ENCODE results near the gene FRMD4A.

Gene FRMD4A

DNA sequence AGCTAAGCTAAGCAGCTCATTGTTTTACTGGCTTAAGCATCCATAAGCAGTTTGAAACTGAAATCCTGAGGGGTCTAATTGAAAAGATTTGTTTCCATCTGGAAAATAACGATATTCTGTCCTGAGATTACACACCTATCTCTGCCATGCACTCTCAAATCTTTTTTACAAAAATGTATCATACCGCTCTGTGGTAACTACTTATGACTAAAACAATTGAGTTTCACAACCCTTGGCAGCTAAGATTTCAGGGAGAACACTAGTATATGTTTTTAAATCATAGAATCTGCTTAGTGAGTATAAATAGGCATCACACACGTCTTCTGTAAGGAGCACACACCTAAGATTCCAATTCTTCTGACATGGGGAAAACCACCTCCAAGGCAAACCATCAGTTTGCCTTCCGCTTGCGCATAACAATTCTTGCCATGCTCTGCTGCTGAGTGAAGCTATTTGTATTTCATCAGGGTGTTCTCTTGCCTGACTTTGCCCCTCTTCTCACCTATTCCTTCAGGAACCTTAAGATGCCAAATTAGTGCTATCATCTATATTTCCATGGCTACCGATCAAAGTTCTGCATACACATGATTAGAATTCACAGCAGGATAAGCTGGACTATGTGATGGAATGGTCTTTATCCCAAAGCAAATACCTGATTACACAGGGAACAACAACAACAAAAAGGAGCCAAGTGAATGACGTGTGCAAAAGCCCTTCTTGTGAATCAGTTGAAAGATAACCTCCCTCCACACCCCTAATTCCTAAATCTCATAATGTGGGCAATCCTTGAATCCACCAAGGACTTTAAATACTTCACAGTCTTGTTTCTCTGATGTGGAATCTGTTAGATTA is 703.0 kb downstream of the FRMD4A start:
- TF ChIP-seq EZH2 (IDR thresholded peaks at IDR 0.05; ENCODE audit: borderline replicate concordance, low read depth, low read length, severe bottlenecking) = no peak
- TF ChIP-seq, protein P1, sequence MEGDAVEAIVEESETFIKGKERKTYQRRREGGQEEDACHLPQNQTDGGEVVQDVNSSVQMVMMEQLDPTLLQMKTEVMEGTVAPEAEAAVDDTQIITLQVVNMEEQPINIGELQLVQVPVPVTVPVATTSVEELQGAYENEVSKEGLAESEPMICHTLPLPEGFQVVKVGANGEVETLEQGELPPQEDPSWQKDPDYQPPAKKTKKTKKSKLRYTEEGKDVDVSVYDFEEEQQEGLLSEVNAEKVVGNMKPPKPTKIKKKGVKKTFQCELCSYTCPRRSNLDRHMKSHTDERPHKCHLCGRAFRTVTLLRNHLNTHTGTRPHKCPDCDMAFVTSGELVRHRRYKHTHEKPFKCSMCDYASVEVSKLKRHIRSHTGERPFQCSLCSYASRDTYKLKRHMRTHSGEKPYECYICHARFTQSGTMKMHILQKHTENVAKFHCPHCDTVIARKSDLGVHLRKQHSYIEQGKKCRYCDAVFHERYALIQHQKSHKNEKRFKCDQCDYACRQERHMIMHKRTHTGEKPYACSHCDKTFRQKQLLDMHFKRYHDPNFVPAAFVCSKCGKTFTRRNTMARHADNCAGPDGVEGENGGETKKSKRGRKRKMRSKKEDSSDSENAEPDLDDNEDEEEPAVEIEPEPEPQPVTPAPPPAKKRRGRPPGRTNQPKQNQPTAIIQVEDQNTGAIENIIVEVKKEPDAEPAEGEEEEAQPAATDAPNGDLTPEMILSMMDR (IDR thresholded peaks at IDR 0.05; ENCODE audit: borderline replicate concordance, extremely low read depth, low read length, poor library complexity, severe bottlenecking) = no peak
- no peaks in the 10 kb centered on the region for H3K9me3 ChIP-seq (ENCODE audit: insufficient read depth, low read length, severe bottlenecking)
- no peaks in the 10 kb centered on the region for H3K27me3 ChIP-seq (ENCODE audit: insufficient read depth, low read length, poor library complexity)
- ATAC-seq (ENCODE audit: insufficient read depth, low read depth) (no peak), DNase-seq (no peak)
- no peak overlapping the region for H3K27ac ChIP-seq (ENCODE audit: low read length)
- no peaks in the 10 kb centered on the region for H4K20me1 ChIP-seq (ENCODE audit: insufficient read depth, low read length)
- H3K36me3 ChIP-seq (ENCODE audit: insufficient read depth, low read length) = peaks cover 35% of the 10 kb centered on the region
- no peaks in the 10 kb centered on the region for H3K79me2 ChIP-seq (ENCODE audit: insufficient read depth, low read length)
- no peak overlapping the region for H3K4me2 ChIP-seq (ENCODE audit: insufficient read depth, low read length)
- H3K4me3 ChIP-seq (ENCODE audit: low read depth in 1 of 2, low read length in 2 of 2) = no peak overlapping the region
- no peaks in the 10 kb centered on the region for H3K4me1 ChIP-seq (ENCODE audit: insufficient read depth, low read length)
- no peak overlapping the region for H3K9ac ChIP-seq (ENCODE audit: low read depth, low read length)
- no peak overlapping the region for H2AFZ ChIP-seq (ENCODE audit: low read depth, low read length)

DNA sequence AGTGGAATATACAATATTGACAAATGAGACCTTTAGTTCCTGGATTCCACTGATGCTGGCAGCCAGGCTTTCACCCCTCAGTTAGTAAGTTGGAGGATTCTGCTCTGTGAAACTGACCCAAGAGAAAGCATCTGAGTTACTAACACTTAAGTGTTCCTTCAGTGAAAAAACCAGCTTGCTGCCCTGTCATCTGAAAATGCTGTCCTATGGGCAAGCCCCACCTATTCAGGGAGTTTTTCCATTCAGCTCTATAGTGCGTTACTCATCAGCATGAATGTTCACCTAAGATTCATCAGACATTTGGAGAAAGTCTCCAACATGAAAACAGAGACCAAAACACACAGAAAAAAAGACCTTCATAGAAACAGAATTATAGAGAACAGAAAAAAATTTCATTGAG is 706.1 kb downstream of the FRMD4A start:
- Histone ChIP-seq H3K9me3 (ENCODE audit: insufficient read depth, low read length, severe bottlenecking) (no peaks in the 10 kb centered on the region), H3K27ac (ENCODE audit: low read length) (no peak overlapping the region), H3K4me1 (ENCODE audit: insufficient read depth, low read length) (no peaks in the 10 kb centered on the region), H3K9ac (ENCODE audit: low read depth, low read length) (no peak overlapping the region), H3K36me3 (ENCODE audit: insufficient read depth, low read length) (peaks cover 27% of the 10 kb centered on the region; the same call in 1 of the 2 replicates), H3K4me3 (ENCODE audit: low read depth in 1 of 2, low read length in 2 of 2) (no peak overlapping the region), H3K27me3 (ENCODE audit: insufficient read depth, low read length, poor library complexity) (no peaks in the 10 kb centered on the region), H3K4me2 (ENCODE audit: insufficient read depth, low read length) (no peak overlapping the region), H3K79me2 (ENCODE audit: insufficient read depth, low read length) (no peaks in the 10 kb centered on the region), H2AFZ (ENCODE audit: low read depth, low read length) (no peak overlapping the region), H4K20me1 (ENCODE audit: insufficient read depth, low read length) (no peaks in the 10 kb centered on the region)
- no peak for ATAC-seq (ENCODE audit: insufficient read depth, low read depth)
- TF ChIP-seq EZH2 (IDR thresholded peaks at IDR 0.05; ENCODE audit: borderline replicate concordance, low read depth, low read length, severe bottlenecking) = no peak
- TF ChIP-seq, protein P1 (IDR thresholded peaks at IDR 0.05; ENCODE audit: borderline replicate concordance, extremely low read depth, low read length, poor library complexity, severe bottlenecking) = no peak
- DNase-seq = no peak

DNA sequence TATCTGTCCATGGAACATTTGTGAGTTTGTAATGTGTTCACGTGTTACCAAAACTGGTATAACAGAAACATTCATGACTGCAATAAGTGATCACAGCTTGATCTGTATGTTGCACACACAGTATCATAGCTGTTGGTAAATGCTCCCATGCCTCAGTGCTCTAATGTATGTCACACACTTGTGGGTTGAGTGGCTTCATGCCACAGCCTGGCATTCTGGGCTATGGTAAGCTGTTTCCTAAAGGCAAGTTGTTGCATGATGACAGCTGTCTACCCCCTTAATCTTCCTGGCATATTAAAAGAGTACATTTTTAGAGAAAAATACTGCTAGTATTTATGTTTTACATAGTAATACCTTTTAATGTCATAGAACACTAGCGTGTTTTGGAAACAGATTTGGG is 708.8 kb downstream of the FRMD4A start:
- no peaks in the 10 kb centered on the region for H3K27me3 ChIP-seq (ENCODE audit: insufficient read depth, low read length, poor library complexity)
- H3K36me3 ChIP-seq (ENCODE audit: insufficient read depth, low read length) = peaks cover 43% of the 10 kb centered on the region
- H3K27ac ChIP-seq (ENCODE audit: low read length) = no peak overlapping the region
- no peak overlapping the region for H3K9ac ChIP-seq (ENCODE audit: low read depth, low read length)
- H3K4me2 ChIP-seq (ENCODE audit: insufficient read depth, low read length) = no peak overlapping the region
- DNase-seq (no peak), ATAC-seq (ENCODE audit: insufficient read depth, low read depth) (no peak)
- no peaks in the 10 kb centered on the region for H4K20me1 ChIP-seq (ENCODE audit: insufficient read depth, low read length)
- no peak overlapping the region for H2AFZ ChIP-seq (ENCODE audit: low read depth, low read length)
- H3K4me3 ChIP-seq (ENCODE audit: low read depth in 1 of 2, low read length in 2 of 2) = no peak overlapping the region
- TF ChIP-seq, protein P1 (IDR thresholded peaks at IDR 0.05; ENCODE audit: borderline replicate concordance, extremely low read depth, low read length, poor library complexity, severe bottlenecking) = no peak
- TF ChIP-seq EZH2 (IDR thresholded peaks at IDR 0.05; ENCODE audit: borderline replicate concordance, low read depth, low read length, severe bottlenecking) = no peak
- no peaks in the 10 kb centered on the region for H3K9me3 ChIP-seq (ENCODE audit: insufficient read depth, low read length, severe bottlenecking)
- H3K4me1 ChIP-seq (ENCODE audit: insufficient read depth, low read length) = no peaks in the 10 kb centered on the region
- no peaks in the 10 kb centered on the region for H3K79me2 ChIP-seq (ENCODE audit: insufficient read depth, low read length)
